ENCODE results near the gene ARHGEF1.

DNA sequence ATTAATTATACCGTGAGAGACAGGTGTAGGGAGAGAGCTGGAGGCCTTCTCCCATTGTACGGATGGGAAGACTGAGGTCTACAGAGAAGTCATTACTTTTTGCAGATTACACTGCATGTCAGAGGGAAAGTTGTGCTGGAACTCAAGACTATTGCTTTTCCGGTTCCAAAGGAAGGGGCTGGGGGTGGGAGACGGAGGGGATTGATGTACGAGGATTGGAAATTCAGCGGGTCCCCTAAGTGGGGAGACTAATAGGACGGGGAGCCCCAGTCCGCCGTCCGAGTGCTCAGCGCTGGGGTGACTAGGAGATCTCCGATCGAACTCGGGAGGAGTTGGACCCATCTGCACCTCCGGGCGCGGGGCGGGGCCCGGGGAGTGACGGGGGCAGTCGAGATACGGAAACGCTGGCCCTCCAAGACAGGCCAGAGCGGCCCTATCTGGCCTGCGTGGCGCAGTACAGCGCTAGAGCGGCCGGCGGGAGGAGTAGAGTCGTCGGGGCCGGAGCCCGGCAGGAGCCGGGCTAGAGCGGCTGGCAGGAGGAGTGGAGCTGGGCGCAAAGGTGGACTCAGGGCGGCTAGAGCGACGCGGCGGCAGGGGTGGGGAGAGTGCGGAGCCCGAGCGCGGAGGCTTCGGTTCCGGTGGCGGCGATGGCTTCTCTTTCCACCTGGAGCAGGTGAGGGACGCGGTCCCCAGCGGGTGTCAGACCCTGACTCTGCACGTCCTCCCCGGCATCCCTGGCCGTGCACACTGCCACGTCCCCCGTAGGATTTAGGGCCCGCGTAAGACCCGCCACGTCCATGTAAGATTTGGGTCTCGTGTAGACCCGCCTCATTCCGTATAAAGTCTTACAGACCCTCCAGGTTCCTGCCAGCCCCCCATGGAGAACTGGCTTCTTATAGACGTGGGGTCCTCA lies 1.1 kb downstream of the ARHGEF1 start:
- TF ChIP-seq SUZ12 (IDR thresholded peaks at IDR 0.05; ENCODE audit: extremely low read depth, insufficient read depth, insufficient read length) (no peak), YY1 (IDR thresholded peaks at IDR 0.05; ENCODE audit: insufficient read depth, insufficient read length) (no peak)
